HG03025 (cell line): ENCODE data around the gene MNS1.
"Not testable (repeated sequence)": the region's sequence is repeated elsewhere in the genome, so short reads cannot be mapped to it uniquely, and the experiment has no call there.

Experiments
- ATAC-seq: cut with Tn5 transposase; IDR thresholded peaks from one replicate; pipeline ENCODE4 v1.9.1; 2021; ENCODE audit warnings: mild to moderate bottlenecking, moderate library complexity; ENCODE audit not compliant: unreplicated experiment, low FRiP score

Gene MNS1

GRCh38 chr15:56464893-56465520 is at the start of gene MNS1:
Gene MNS1 (minus strand): TSS chr15:56465137. CDS start chr15:56464972, 165 bp downstream.
- ATAC-seq: peak; percentile 99

GRCh38 chr15:56496635-56497034 is 31.7 kb upstream of the MNS1 start:
- no peak for ATAC-seq

DNA sequence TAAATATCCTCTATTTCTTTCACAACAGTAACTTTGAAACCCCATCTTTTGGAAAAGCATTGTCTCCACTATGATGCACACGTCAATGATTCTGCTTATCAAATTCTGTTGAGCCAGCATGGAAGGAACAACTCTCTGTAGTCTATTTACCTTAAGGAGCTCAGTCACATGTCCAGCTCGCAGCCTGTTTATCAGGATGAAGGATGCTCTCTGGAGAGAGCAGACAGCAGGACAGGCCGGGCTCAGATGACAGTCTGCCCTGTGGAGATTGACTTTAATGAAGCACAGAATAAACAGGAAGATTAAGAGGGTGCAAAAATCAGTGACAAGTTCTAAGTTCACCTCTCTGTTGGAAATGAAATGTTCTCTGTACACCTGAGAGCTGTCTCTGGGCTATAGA is 30.6 kb upstream of the MNS1 start:
- ATAC-seq: no peak

DNA sequence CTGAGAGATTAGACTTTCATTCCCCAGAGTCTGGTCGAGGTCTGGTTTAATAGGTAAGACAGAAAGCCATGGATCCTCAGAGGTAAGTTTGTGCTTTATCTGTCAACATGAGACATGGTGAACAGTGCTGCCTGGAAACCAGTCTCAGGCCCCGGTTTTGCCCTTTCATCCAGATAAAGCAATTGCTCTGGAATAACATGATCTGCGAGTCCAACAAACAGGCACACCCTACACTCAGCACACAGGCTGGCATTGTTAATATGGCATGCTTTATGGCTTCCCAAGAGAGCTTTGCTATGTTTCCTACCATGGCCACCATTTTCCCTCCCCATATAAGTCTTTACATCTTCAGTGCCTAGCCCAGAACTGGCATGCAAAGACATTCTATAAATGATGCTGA is 30.1 kb upstream of the MNS1 start:
- no peak for ATAC-seq

GRCh38 chr15:56492791-56493555 is 28.0 kb upstream of the MNS1 start:
- no peak for ATAC-seq

DNA sequence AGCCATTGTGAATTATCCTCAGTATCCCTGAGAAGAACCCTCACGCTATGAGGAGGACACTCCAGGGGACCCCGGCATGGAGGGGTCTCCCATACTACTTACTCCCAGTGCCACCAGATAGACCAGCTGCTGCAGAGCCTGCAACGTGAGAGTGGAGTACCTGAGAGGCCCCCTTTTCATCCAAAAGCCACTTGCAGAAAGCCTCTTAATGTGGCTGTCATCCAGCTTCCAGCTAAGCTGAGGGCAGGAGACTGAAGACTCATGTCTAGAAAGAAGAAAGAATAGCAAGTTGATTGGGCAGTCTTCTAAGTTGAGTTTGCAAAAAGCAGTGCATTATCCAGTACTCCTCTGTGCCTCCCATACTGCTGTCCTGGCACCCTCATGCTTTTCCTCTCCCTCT is 27.3 kb upstream of the MNS1 start:
- ATAC-seq: no peak

GRCh38 chr15:56491110-56491722 is 26.3 kb upstream of the MNS1 start:
- ATAC-seq: no peak

- no peak for ATAC-seq
Observed at GRCh38 chr15:56490461-56490860, 25.5 kb upstream of the MNS1 start.

- not testable (repeated sequence) for ATAC-seq
Observed at GRCh38 chr15:56486206-56486605, 21.3 kb upstream of the MNS1 start.

- not testable (repeated sequence) for ATAC-seq
Observed at GRCh38 chr15:56485426-56485825, 20.5 kb upstream of the MNS1 start.

- ATAC-seq: no peak
Observed at GRCh38 chr15:56484287-56484686, 19.4 kb upstream of the MNS1 start.

DNA sequence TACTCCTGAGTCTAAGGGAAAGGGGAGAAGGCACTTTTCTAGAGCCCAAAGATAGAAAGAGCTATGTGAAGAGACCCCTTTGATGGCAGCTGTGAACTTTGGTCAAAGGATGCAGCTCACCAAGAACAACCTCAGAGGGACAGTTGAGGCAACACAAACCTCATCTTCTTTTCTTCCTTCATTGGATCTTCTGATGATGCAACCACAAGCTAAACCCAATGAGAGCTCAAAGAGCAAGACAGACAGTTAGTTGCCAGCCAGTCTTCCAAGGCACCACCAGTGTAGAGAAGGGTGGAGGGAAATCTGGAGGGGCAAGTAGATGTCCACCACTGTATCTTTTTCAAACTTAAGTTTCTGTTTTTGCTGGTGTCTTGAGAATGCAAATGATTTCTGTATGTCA is 10.4 kb upstream of the MNS1 start:
- no peak for ATAC-seq

- ATAC-seq: no peak
Observed at GRCh38 chr15:56473017-56473416, 8.1 kb upstream of the MNS1 start.

- no peak for ATAC-seq
Observed at GRCh38 chr15:56472278-56472677, 7.3 kb upstream of the MNS1 start.

GRCh38 chr15:56471440-56472069 is 6.6 kb upstream of the MNS1 start:
- no peak for ATAC-seq

DNA sequence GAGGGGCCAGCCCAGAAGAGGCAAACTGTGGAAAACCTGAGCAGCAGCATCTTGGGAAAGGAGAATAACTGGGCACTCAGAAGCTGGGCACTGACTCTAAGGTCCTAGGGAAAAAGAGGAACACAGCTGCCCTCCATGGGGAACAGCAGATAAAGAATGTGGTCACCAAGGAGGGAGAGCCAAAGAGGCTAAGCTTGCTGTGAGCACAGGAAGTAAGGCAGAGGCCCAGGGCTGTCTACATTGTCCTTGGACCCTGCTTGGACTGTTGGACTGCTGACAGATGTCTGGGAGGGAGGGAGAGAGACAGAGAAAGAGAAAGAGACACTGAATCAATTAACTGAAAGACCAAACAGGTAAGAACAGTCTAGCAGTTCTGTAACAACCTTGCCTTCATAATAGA is 4.5 kb upstream of the MNS1 start:
- ATAC-seq: no peak

DNA sequence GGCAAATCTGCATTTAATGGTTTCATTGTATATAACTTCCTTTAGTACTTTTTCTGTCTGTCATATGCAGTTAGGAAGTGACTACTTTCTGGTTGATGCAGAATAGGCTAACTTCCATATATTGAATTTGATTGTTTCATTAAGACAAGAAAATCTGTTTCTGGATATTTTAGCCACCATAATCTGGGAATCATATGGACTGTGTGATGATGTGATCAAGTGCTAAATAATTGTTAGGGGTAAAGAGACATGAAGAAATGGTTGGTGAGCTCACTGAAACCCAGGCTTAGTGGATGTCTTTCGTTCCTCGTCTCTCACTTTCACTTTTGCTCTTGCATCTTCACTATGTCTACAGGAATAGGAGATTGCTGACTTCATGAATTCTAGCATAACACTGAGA is 3.5 kb upstream of the MNS1 start:
- peak; percentile 38 for ATAC-seq

DNA sequence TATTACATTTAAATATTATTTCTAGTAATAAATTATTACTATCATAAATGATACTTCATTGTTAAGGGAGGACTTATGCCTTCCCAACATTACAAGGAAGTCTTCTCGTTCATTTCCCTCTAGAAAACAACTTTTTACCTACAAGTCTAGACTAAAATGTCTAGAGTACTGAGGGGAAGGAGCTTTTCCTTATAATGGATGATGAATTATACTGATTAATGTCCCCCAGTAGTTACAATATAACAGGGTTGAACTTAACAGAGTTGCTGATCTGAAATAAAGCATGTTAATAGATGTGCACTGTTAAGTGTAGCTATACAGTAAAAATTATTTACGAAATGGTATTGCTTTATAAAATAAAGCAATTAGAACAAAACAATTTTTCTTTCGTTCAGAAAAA is 2.7 kb upstream of the MNS1 start:
- no peak for ATAC-seq

- ATAC-seq: no peak
Observed at GRCh38 chr15:56460947-56461346, 4.0 kb downstream of the MNS1 start.

- ATAC-seq: no peak
Observed at GRCh38 chr15:56460071-56460470, 4.9 kb downstream of the MNS1 start.

DNA sequence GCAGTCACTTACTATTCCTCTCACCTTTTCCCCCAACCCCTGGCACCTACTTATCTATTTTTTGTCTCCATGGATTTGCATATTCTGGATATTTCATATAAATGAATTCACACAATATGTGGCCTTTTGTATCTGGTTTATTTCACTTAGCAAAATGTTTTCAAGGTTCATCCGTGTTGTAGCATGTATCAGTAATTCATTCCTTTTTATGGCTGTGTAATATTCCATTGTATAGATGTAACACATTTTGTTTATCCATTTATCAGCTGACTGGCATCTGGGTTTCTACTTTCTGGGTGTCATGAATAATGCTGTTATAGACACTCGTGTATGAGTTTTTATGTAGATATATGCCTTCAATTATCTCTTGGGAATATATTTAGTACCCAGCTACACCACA is 5.8 kb downstream of the MNS1 start:
- no peak for ATAC-seq
